Measurements from ENCODE around the gene LRG1. TPM values are rescaled to one million over a fixed set of nuclear protein-coding genes. Genes with fewer than 3 reads are reported as not detected.

LRG1 gene
- total RNA-seq, 4 donors from 2014 or later = 0.65 to 2.0 (median 1.3) TPM

DNA sequence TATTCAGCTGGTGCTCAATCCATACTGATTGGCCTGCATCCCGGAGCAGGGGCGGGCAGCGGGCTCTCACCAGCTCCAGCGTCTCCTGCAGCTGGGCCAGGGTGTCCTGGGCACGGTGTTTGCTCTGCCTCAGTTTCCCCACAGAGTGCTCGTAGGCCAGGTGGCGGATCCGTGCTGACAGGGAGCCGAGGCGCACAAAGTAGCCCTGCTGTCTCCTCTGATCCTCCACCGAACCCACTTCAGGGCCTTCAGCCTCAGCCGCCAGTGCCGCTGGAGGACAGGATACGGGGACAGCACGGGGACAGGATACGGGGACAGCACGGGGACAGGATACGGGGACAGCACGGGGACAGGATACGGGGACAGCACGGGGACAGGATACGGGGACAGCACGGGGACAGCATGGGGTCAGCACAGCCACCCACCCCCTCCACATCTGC, 14.3 kb downstream of the LRG1 start:
- TF ChIP-seq, protein P1, sequence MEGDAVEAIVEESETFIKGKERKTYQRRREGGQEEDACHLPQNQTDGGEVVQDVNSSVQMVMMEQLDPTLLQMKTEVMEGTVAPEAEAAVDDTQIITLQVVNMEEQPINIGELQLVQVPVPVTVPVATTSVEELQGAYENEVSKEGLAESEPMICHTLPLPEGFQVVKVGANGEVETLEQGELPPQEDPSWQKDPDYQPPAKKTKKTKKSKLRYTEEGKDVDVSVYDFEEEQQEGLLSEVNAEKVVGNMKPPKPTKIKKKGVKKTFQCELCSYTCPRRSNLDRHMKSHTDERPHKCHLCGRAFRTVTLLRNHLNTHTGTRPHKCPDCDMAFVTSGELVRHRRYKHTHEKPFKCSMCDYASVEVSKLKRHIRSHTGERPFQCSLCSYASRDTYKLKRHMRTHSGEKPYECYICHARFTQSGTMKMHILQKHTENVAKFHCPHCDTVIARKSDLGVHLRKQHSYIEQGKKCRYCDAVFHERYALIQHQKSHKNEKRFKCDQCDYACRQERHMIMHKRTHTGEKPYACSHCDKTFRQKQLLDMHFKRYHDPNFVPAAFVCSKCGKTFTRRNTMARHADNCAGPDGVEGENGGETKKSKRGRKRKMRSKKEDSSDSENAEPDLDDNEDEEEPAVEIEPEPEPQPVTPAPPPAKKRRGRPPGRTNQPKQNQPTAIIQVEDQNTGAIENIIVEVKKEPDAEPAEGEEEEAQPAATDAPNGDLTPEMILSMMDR (IDR thresholded peaks at IDR 0.05; ENCODE audit: low read depth) = no peak

DNA sequence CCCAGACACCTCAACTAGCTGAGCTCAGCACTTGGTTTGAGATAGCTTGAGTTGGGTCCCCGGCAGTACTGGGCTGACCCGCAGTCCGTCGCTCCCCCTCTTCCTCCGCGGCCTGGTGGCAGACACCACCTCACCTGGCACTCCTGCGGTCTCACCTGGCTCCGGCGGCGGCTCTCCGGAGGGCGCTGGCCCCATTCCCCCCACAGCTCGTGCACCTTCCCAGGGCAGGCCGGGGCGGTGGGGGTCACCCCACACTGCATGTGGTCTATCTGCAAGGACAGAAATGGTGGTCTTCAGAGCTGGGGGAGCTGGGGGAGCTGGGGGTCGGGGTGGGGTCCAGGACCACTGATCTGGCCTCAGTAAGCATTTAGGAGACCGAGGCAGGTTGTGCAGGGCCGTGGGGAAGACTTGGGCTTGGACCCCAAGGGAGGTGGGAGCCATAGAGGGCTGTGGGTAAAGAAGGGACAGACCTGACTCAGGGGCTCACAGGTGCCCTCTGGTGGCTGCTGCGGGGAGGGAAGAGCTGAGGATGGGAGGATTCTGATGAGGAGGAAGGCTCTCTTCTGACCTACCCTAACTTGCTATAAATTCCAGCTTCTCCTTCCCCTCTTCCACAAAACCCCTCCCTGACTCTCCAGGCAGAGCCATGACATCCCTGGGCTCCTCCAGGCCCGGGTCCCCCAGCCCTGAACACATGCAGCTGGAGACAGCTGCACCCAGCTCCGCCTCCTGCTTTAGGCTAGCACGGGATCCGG, 14.9 kb downstream of the LRG1 start:
- TF ChIP-seq, protein P1 (IDR thresholded peaks at IDR 0.05; ENCODE audit: low read depth) = no peak

DNA sequence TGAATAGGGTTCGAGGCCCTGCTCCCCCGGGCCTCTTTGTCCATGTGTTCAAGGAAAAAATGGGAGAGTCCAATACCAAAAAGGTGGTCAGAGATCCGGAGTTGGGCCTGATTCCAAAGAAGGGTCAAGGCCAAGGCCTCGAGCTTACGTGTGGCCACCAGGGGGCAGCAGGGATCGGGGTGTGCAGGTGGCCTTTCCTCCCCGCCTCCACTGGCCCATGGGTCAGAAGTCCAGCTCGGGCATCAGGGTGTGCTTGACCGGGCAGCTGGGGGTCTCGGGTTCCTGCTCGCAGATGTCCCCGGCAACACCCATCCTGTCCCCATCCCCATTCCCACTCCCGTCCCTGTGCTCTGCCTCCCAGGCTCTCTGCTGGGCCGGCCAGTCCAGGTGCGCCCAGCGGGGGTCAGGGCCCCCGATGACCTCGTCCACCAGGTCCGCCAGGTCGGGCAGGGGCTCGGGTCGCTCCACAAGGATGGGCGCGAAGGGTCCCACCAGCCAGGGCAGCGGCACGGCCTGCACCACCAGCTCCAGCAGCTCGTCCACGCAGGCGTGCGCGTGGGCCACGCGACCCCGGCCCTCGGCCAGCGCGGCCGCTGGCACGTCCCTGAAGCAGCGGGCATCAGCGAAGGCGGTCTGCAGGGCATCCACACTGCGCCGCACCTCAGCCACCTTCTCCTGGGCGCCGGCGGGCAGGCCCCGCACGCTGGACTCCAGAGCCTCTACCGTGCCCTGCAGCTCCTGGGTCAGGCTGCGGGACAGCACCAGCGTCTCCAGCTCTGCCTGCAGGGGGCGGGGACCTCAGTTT, 16.3 kb downstream of the LRG1 start:
- TF ChIP-seq, protein P1 (IDR thresholded peaks at IDR 0.05; ENCODE audit: low read depth) = no peak

DNA sequence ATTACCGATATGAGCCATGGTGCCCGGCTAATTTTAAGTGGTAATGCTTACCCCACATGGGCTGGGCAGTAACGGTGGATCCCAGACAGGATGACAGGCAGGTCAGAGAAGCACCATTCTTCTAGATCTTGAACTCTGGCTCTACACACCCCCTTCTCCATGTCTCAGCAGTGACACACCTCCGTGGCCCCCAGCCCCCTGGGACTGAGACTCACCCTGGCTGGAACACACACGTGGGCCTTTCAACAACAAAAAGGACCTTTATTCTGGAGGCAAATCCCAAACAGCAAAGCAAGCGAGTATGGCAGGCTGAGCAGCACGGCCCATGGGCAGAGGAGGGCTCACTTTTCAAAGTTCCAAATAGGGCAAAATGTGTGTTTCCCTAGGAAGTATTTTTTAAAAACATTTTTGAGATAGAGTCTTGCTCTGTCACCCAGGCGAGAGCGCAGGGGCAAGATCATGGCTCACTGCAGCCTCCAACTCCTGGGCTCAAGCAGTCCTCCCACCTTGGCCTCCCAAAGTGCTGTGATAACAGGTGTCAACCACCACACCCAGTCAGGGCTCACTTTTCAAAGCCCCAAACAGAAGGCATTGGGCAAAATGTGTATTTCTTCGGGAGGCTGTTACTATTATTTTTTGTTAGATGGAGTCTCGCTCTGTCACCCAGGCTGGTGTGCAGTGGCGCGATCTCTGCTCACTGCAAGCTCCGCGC, 17.4 kb downstream of the LRG1 start:
- TF ChIP-seq, protein P1 (IDR thresholded peaks at IDR 0.05; ENCODE audit: low read depth) = no peak

DNA sequence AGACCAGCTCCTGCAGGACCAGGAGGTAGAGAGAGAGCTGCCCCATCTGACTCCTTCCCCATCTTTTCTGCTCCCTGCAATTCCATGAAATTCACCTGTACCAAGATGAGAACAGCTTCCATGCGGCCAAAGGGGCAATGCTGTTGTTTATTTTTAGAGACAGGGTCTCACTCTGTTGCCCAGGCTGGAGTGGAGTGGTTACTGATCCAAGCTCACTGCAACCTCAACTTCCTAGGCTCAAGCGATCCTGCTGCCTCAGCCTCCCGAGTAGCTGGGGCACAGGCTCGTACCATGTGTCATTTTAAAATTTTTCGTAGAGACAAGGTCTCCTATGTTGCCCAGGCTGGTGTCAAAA, 18.0 kb downstream of the LRG1 start:
- TF ChIP-seq, protein P1 (IDR thresholded peaks at IDR 0.05; ENCODE audit: low read depth) = no peak

DNA sequence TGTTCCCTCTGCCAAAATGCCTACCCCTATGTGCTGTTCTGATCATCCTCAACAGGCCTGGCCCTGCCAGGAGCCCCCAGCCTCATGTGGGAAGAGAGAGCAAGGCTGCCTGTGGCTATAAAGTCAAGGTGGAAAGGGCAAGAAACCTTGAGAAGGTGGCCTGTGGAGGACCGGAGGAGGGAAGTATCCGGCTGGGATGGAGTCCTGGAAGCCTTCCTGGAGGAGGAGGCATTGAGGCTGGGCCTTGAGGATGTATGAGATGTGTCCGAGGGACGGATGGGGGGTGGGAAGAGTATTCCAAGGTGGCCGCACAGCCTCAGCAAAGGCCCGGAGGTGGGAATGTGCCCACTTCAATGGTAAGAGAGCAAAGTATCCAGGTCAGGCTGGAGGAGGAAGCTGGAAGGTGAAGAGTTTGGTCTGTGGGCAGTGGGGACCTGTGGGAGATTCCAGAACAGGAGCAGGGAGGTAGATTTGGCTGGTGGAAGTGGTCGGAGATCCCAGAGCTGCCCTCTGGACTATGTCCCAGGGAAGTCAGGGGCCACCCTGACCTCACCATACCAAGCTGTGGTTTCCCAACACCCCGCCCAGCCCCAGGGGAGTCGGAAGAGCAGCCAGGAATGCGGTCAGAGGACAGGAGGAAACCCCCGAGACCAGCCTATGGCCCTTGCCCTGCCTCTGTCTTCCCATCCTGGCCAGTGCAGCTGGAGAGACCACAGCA, 18.5 kb downstream of the LRG1 start:
- TF ChIP-seq, protein P1 (IDR thresholded peaks at IDR 0.05; ENCODE audit: low read depth) = no peak
